Left lung (tissue), 10 donors: ENCODE data around the gene ACSL3. TPM values are rescaled to one million over a fixed set of nuclear protein-coding genes. Genes with fewer than 3 reads are reported as not detected.

ENCODE experiments used
- ATAC-seq: fragments of 200-7000 bp; cut with Tn5 transposase; one replicate; pipeline ENCODE4 v1.9.1; 2020; ENCODE audit warnings: moderate library complexity
- DNase-seq, 4 donors: peaks; one replicate each; pipeline ENCODE4 v3.0.0-alpha.2; 2013 to 2020
- H3K27ac ChIP-seq, 2 donors: fragments of 200-600 bp; sonication (generic) in 1 of 2; one replicate each; pipeline versions ENCODE4 v1.5.0 to v1.8.0; 2020 to 2021
- H3K27me3 ChIP-seq, 2 donors: fragments of 200-600 bp; sonication (generic) in 1 of 2; one replicate each; pipeline versions ENCODE4 v1.5.0 to v1.8.0; 2020 to 2021
- H3K36me3 ChIP-seq, 2 donors: fragments of 200-600 bp; sonication (generic) in 1 of 2; one replicate each; pipeline versions ENCODE4 v1.5.0 to v1.8.0; 2020 to 2021
- H3K4me1 ChIP-seq, 2 donors: fragments of 200-600 bp; one replicate each; pipeline ENCODE4 v1.8.0; 2021
- H3K4me3 ChIP-seq, 2 donors: fragments of 200-600 bp; sonication (generic) in 1 of 2; one replicate each; pipeline versions ENCODE4 v1.5.0 to v1.8.0; 2020 to 2021; ENCODE audit warnings: mild to moderate bottlenecking in 1 of 2
- H3K9me3 ChIP-seq, 2 donors: fragments of 200-600 bp; sonication (generic) in 1 of 2; one replicate each; pipeline versions ENCODE4 v1.5.0 to v1.8.0; 2020 to 2021
- CTCF ChIP-seq, 2 donors: fragments of 200-600 bp; sonication (generic) in 1 of 2; IDR thresholded peaks; one replicate each; pipeline versions ENCODE4 v1.5.0 to v1.8.0; 2021; ENCODE audit warnings: antibody characterized with exemption in 2 of 2
- intact Hi-C, 2 donors: fragments of 100-400 bp; cut with DNase I; formaldehyde crosslinking; loops; one replicate each; pipeline versions ENCODE4 v1.11.2 to v1.14.2; 2022
- polyA plus RNA-seq, 6 donors: library from polyadenylated mRNA; unstranded; fragments of 120-200 nt; gene quantifications; one replicate each; pipeline ENCODE4 v1.2.1, GENCODE V29; 2013; ENCODE audit not compliant: insufficient read length in 6 of 6
- total RNA-seq, 2 donors: library from RNA; stranded (reverse); fragmentation: NEBNext Ultra II Directional; extraction: Animal tissue kit (Norgen Biotek cat#: 25700); gene quantifications; one replicate each; pipeline ENCODE4 v1.2.1, GENCODE V29; 2021
- donor health status: DM: no; HTN: yes; CAD: no.
- donor health status: DM: no; HTN: no; CAD: no.

ACSL3 gene
- total and polyA plus RNA-seq, 8 donors, result 55.1 to 102 (median 61.0) TPM

DNA sequence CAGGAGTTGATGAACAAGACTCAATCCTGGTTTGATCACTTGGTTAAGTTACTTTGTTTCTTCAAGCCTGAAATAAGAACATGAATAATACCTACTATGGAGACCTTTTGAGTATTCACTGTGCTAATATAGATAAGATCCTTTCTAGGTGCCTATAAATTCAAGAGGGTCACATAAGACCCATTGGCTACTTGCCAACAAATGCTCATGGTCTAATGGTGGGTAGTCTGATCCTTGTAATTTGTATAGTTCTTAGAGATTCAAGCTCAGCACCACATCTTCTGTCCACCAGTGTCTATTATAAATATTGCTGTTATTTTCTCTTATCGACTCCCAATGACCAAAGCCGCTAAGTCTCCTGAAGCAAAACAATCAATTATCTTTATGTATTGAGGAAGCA, 27.4 kb upstream of the ACSL3 start:
- Histone ChIP-seq H3K27ac (no peak overlapping the region), H3K4me3 (no peak overlapping the region), H3K27me3 (no peaks in the 10 kb centered on the region), H3K9me3 (no peaks in the 10 kb centered on the region), H3K4me1 (no peaks in the 10 kb centered on the region), H3K36me3 (no peaks in the 10 kb centered on the region)
- DNase-seq, result no peak
- TF ChIP-seq CTCF (IDR thresholded peaks at IDR 0.05), result no peak
- intact Hi-C loops, result no loop called here
- ATAC-seq, result no peak

GRCh38 chr2:222835143-222835822, 25.6 kb upstream of the ACSL3 start:
- Histone ChIP-seq H3K4me3 (no peak overlapping the region), H3K36me3 (no peaks in the 10 kb centered on the region), H3K4me1 (no peaks in the 10 kb centered on the region), H3K27ac (no peak overlapping the region), H3K27me3 (no peaks in the 10 kb centered on the region), H3K9me3 (no peaks in the 10 kb centered on the region)
- TF ChIP-seq CTCF (IDR thresholded peaks at IDR 0.05), result no peak
- DNase-seq, result peak in 1 of 4 donors; percentile 28
- intact Hi-C loops, result no loop called here
- ATAC-seq, result peak; percentile 20

GRCh38 chr2:222835823-222836151, 25.0 kb upstream of the ACSL3 start:
- Histone ChIP-seq H3K4me3 (no peak overlapping the region), H3K4me1 (no peaks in the 10 kb centered on the region), H3K27ac (no peak overlapping the region), H3K36me3 (no peaks in the 10 kb centered on the region), H3K9me3 (no peaks in the 10 kb centered on the region), H3K27me3 (no peaks in the 10 kb centered on the region)
- ATAC-seq, result no peak
- intact Hi-C loops, result no loop called here
- no peak for DNase-seq
- no peak for TF ChIP-seq CTCF (IDR thresholded peaks at IDR 0.05)

- no peaks in the 10 kb centered on the region for H3K9me3 ChIP-seq
- no peak for TF ChIP-seq CTCF (IDR thresholded peaks at IDR 0.05)
- DNase-seq (no peak), ATAC-seq (peak; percentile 76)
- no peaks in the 10 kb centered on the region for H3K27me3 ChIP-seq
- H3K27ac ChIP-seq, result peak overlapping the region in 1 of 2 donors; percentile 33
- H3K36me3 ChIP-seq, result no peaks in the 10 kb centered on the region
- intact Hi-C loops, result no loop called here
- no peak overlapping the region for H3K4me3 ChIP-seq
- H3K4me1 ChIP-seq, result peaks cover 0 to 18% of the 10 kb centered on the region in 2 donors
Observed at GRCh38 chr2:222837643-222838056, 23.2 kb upstream of the ACSL3 start.

GRCh38 chr2:222840060-222840802, 20.6 kb upstream of the ACSL3 start:
- no peak for TF ChIP-seq CTCF (IDR thresholded peaks at IDR 0.05)
- peak overlapping the region in 1 of 2 donors; percentile 78 for H3K27ac ChIP-seq
- no peak for DNase-seq
- H3K36me3 ChIP-seq, result no peaks in the 10 kb centered on the region
- peaks cover 0 to 40% of the 10 kb centered on the region in 2 donors for H3K4me1 ChIP-seq
- H3K9me3 ChIP-seq, result no peaks in the 10 kb centered on the region
- intact Hi-C loops, result no loop called here
- H3K27me3 ChIP-seq, result no peaks in the 10 kb centered on the region
- ATAC-seq, result no peak
- H3K4me3 ChIP-seq, result no peak overlapping the region
